HepG2 (cell line): ENCODE results near the gene P3H3. TPM values are rescaled to one million over a fixed set of nuclear protein-coding genes. Genes with fewer than 3 reads are reported as not detected.

Experiments used
- ATAC-seq: fragments of 200-7000 bp; cut with Tn5 transposase; 3 replicates; pipeline ENCODE4 v1.9.1; 2020; ENCODE audit warnings: mild to moderate bottlenecking, moderate library complexity
- BruUV-seq: library from RNA; stranded (reverse); fragments of 400-500 nt; replicated peaks from 2 replicates; lab custom pipeline; 2021; lab: Mats Ljungman, UMichigan
- CTCF ChIA-PET: fragments of 300-600 bp; formaldehyde crosslinking; extraction: SDS; loops from one replicate; lab custom pipeline; 2021; ENCODE audit warnings: low total read pairs, inconsistent platforms, low intra/inter-chr PET ratio; lab: Yijun Ruan, JAX
- POLR2A ChIA-PET: fragments of 350-600 bp; sonication (Branson Sonifier 250); formaldehyde crosslinking; loops from one replicate; lab custom pipeline; 2020; ENCODE audit warnings: antibody characterized with exemption, inconsistent platforms; lab: Yijun Ruan, JAX
- DNase-seq: peaks from one replicate; pipeline ENCODE4 v3.0.0-alpha.2; 2015; ENCODE audit warnings: low spot score
- FAIRE-seq: peaks from 3 replicates; lab custom pipeline; 2011; peaks lifted over from hg19 to GRCh38; lab: Jason Lieb, UNC
- H2AFZ ChIP-seq: one replicate; pipeline ENCODE4 v1.6.1; 2011; ENCODE audit warnings: low read length, inconsistent platforms
- H3K27ac ChIP-seq: fragments of 300-600 bp; 3 replicates; pipeline ENCODE4 v1.8.0; 2011; ENCODE audit warnings: mixed run types, mild to moderate bottlenecking, mixed read lengths, low read length, inconsistent platforms; ENCODE audit not compliant: insufficient read depth; ENCODE audit errors: extremely low read length
- H3K27me3 ChIP-seq, 2 experiments: fragments of 200-600 bp in 1 of 2; 2 replicates in 1 of 2; 3 replicates in 1 of 2; pipeline versions ENCODE4 v1.6.0 to v1.8.0; 2011; ENCODE audit warnings: low read length in 2 of 2, mild to moderate bottlenecking in 2 of 2, moderate library complexity in 2 of 2, inconsistent platforms in 1 of 2; ENCODE audit not compliant: insufficient read depth in 2 of 2, control insufficient read depth in 1 of 2
- H3K36me3 ChIP-seq, 2 experiments: fragments of 200-600 bp in 1 of 2; replicated peaks in 1 of 2; 2 replicates in 1 of 2; 3 replicates in 1 of 2; pipeline versions ENCODE4 v1.5.1 to v1.8.0; 2011; ENCODE audit warnings: low read length in 2 of 2, inconsistent platforms in 1 of 2; ENCODE audit not compliant: insufficient read depth in 2 of 2, control insufficient read depth in 1 of 2
- H3K4me1 ChIP-seq: 2 replicates; pipeline ENCODE4 v1.5.1; 2012; ENCODE audit warnings: low read length, inconsistent platforms; ENCODE audit not compliant: insufficient read depth
- H3K4me2 ChIP-seq: 2 replicates; pipeline ENCODE4 v1.6.0; 2011; ENCODE audit warnings: low read depth, low read length, inconsistent platforms
- H3K4me3 ChIP-seq, 3 experiments: fragments of 200-600 bp in 1 of 3; sonication (generic), shearing (Covaris generic) in 1 of 3; replicated peaks in 1 of 3; 2 replicates each; pipeline ENCODE4 v1.5.1; 2011 to 2016; ENCODE audit warnings: low read length in 3 of 3, inconsistent platforms in 2 of 3, low read depth in 2 of 3, mild to moderate bottlenecking in 2 of 3, control low read depth in 1 of 3, mixed read lengths in 1 of 3; ENCODE audit not compliant: insufficient read depth in 1 of 3
- H3K79me2 ChIP-seq: one replicate; pipeline ENCODE4 v1.6.1; 2011; ENCODE audit warnings: low read length, inconsistent platforms; ENCODE audit not compliant: insufficient read depth
- H3K9ac ChIP-seq: 2 replicates; pipeline ENCODE4 v1.6.0; 2011; ENCODE audit warnings: mild to moderate bottlenecking, low read depth, low read length, inconsistent platforms; ENCODE audit not compliant: insufficient read depth
- H3K9me3 ChIP-seq: 2 replicates; pipeline ENCODE4 v1.5.1; 2012; ENCODE audit warnings: mild to moderate bottlenecking, low read length
- H4K20me1 ChIP-seq: 2 replicates; pipeline ENCODE4 v1.6.0; 2011; ENCODE audit warnings: inconsistent platforms, mild to moderate bottlenecking, low read length, moderate library complexity; ENCODE audit not compliant: insufficient read depth
- ATM ChIP-seq: fragments of 450-650 bp; IDR thresholded peaks from 2 replicates; pipeline ENCODE4 v1.7.1; 2017; ENCODE audit warnings: mild to moderate bottlenecking, borderline replicate concordance
- CHD2 ChIP-seq: IDR thresholded peaks from 2 replicates; pipeline ENCODE4 v1.6.1; 2011; ENCODE audit warnings: low read depth, low read length, improper control_type of control experiment
- FOSL2 ChIP-seq: sonication (generic); formaldehyde crosslinking; IDR thresholded peaks from 2 replicates; pipeline ENCODE4 v1.4.0; 2020; ENCODE audit warnings: missing genetic modification reagents
- NR1H2 ChIP-seq: sonication (generic); formaldehyde crosslinking; IDR thresholded peaks from 2 replicates; pipeline ENCODE4 v1.8.1; 2022; ENCODE audit warnings: low read depth, missing genetic modification reagents, borderline replicate concordance
- RFXAP ChIP-seq: sonication (generic); formaldehyde crosslinking; IDR thresholded peaks from 2 replicates; pipeline ENCODE4 v1.4.0; 2020; ENCODE audit warnings: missing genetic modification reagents, borderline replicate concordance
- STAT5B ChIP-seq: sonication (generic); formaldehyde crosslinking; IDR thresholded peaks from 2 replicates; pipeline ENCODE4 v1.4.0; 2020; ENCODE audit warnings: missing genetic modification reagents
- TERF1 ChIP-seq: sonication (generic); formaldehyde crosslinking; IDR thresholded peaks from 2 replicates; pipeline ENCODE4 v1.8.0; 2022; ENCODE audit warnings: mild to moderate bottlenecking, missing genetic modification reagents, moderate library complexity
- ZNF333 ChIP-seq: sonication (generic); formaldehyde crosslinking; IDR thresholded peaks from 2 replicates; pipeline ENCODE4 v1.4.0; 2020; ENCODE audit warnings: mild to moderate bottlenecking, missing genetic modification reagents, borderline replicate concordance
- ZNF557 ChIP-seq: sonication (generic); formaldehyde crosslinking; IDR thresholded peaks from 2 replicates; pipeline ENCODE4 v1.4.0; 2020; ENCODE audit warnings: missing genetic modification reagents
- ZNF572 ChIP-seq: sonication (generic); formaldehyde crosslinking; IDR thresholded peaks from 2 replicates; pipeline ENCODE4 v1.5.1; 2020; ENCODE audit warnings: mild to moderate bottlenecking, missing genetic modification reagents
- WGBS: methylation state at CpG from one replicate; pipeline ENCODE4 v1.1.6; 2017; ENCODE audit warnings: low lambda C conversion rate; 5-methylcytosine and 5-hydroxymethylcytosine counted together
- in situ Hi-C: cut with HindIII; loops from 2 replicates; pipeline ENCODE4 v1.10.0; 2017; ENCODE audit warnings: low pct_unique_long_range_greater_than_20kb; ENCODE audit not compliant: extremely low pct_ligation_motif_present
- intact Hi-C: fragments of 100-400 bp; cut with micrococcal nuclease; formaldehyde crosslinking; loops from one replicate; pipeline ENCODE4 v1.10.0; 2022; ENCODE audit not compliant: unreplicated experiment
- polyA plus RNA-seq, 8 experiments: library from polyadenylated mRNA; depleted of rRNA in 3 of 8; stranded (reverse) in 7 of 8; unstranded in 1 of 8; fragments of >200 nt; fragmentation: Illumina TruSeq in 4 of 8; extraction: Trizol in 4 of 8; gene quantifications; 2 replicates each; pipeline versions ENCODE4 v1.2.1 to v1.2.3, GENCODE V29; 2011 to 2016; ENCODE audit warnings: low read depth in 4 of 8, missing spikeins in 1 of 8, mixed read lengths in 1 of 8; ENCODE audit not compliant: insufficient read depth in 1 of 8
- total RNA-seq, 5 experiments: library from RNA; depleted of rRNA; stranded (reverse); fragments of >200 nt; fragmentation: Illumina TruSeq; extraction: Trizol; gene quantifications; 2 replicates each; pipeline ENCODE4 v1.2.3, GENCODE V29; 2016; ENCODE audit warnings: low read depth in 1 of 5
- TF ChIP-seq, protein P1 (sequence below), 2 experiments: sonication (generic) in 1 of 2; formaldehyde crosslinking in 1 of 2; IDR thresholded peaks; 2 replicates each; pipeline versions ENCODE4 v1.4.0 to v1.6.1; 2018 to 2020; ENCODE audit warnings: missing genetic modification reagents in 2 of 2, borderline replicate concordance in 1 of 2, low read depth in 1 of 2, mild to moderate bottlenecking in 1 of 2, missing biosample characterization in 1 of 2

P3H3 gene
- total and polyA plus RNA-seq, 2 of the 13 experiments (the other 11 are each of a cell fraction or from before 2014, with no cell fraction given): 20.1 to 20.5 TPM

DNA sequence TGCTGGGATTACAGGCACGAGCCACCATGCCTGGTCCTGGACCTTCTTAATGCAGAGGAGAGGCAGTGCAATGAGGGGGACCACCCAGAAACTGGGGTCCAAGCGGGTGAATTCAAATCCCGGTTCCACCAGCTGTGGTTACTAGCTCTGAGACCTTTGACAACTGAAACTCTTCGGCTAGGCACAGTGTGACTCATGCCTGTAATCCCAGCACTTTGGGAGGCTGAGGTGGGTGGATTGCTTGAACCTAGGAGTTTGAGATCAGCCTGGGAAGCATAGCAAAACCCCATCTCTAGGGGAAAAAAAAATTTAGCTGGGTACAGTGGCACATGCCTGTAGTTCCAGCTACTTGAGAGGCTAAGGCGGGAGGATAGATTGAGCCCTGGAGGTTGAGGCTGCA, 43.9 kb upstream of the P3H3 start:
- H3K27ac ChIP-seq: no peak overlapping the region
- no peaks in the 10 kb centered on the region for H3K79me2 ChIP-seq
- CTCF ChIA-PET: no interaction called here
- ATAC-seq (no peak), FAIRE-seq (no peak), DNase-seq (no peak)
- no peak overlapping the region; the same call in 1 of the 2 replicates for H3K4me2 ChIP-seq
- H2AFZ ChIP-seq: no peak overlapping the region
- in situ Hi-C loops: loop anchor here (5.0 kb wide), 1 partner anchor 37 kb away; no protein-coding TSS in a partner anchor
- TF ChIP-seq RFXAP (no peak), FOSL2 (CRISPR knock-in tag) (0 out of 2 replicates have a peak, but pooled peaks have one; percentile 13)
- H3K9me3 ChIP-seq: no peaks in the 10 kb centered on the region
- 24% methylated on average over 5 of the region's 5 CpGs for WGBS
- no peak overlapping the region for H3K9ac ChIP-seq
- H3K27me3 ChIP-seq: peaks cover 2 to 16% of the 10 kb centered on the region in 2 experiments; a peak in 3 of 5 replicates
- intact Hi-C loops: no loop called here
- BruUV-seq: no TSS peak
- H3K4me1 ChIP-seq: peaks cover 45% of the 10 kb centered on the region
- H4K20me1 ChIP-seq: no peaks in the 10 kb centered on the region
- POLR2A ChIA-PET: interaction anchor here (1.1 to 1.6 kb wide), 2 partner anchors 16 to 31 kb away, joined by 3 to 4 read pairs; partner anchors contain the start of gene MLF2
- no peaks in the 10 kb centered on the region for H3K36me3 ChIP-seq
- H3K4me3 ChIP-seq: no peak overlapping the region

DNA sequence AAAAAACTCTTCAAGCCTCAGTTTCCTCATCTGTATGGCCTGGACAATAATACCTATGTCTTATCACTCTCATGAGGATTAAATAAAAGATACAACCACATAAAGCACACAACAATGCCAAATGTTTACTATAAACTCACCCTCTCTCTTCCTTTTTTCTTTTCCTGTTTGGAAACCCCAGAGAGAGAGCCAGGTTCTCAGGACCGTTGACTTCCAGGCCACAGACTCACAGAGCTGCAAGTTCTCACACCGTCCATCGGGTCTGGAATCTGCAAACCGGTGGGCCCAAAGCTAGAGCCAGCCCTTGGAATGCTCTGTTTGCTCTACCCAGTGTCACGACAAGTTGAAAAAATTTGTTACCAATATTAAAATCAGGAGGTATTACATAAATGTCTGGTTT, 43.4 kb upstream of the P3H3 start:
- no peak for DNase-seq
- H3K9ac ChIP-seq: no peak overlapping the region
- H3K27me3 ChIP-seq: peaks cover 2 to 16% of the 10 kb centered on the region in 2 experiments; a peak in 3 of 5 replicates
- POLR2A ChIA-PET: interaction anchor here (1.1 to 1.6 kb wide), 2 partner anchors 17 to 32 kb away, joined by 3 to 4 read pairs; partner anchors contain the start of gene MLF2
- WGBS: 49% methylated on average over 5 of the region's 5 CpGs
- ATAC-seq: no peak
- CTCF ChIA-PET: no interaction called here
- in situ Hi-C loops: loop anchor here (5.0 kb wide), 1 partner anchor 37 kb away; no protein-coding TSS in a partner anchor
- H3K27ac ChIP-seq: no peak overlapping the region
- no peak overlapping the region for H2AFZ ChIP-seq
- intact Hi-C loops: no loop called here
- no peaks in the 10 kb centered on the region for H3K36me3 ChIP-seq
- FAIRE-seq: no peak
- no peak overlapping the region for H3K4me3 ChIP-seq
- no TSS peak for BruUV-seq
- H3K4me2 ChIP-seq: no peak overlapping the region
- H3K4me1 ChIP-seq: peaks cover 45% of the 10 kb centered on the region
- no peaks in the 10 kb centered on the region for H4K20me1 ChIP-seq
- H3K9me3 ChIP-seq: no peaks in the 10 kb centered on the region
- no peaks in the 10 kb centered on the region for H3K79me2 ChIP-seq
- TF ChIP-seq ZNF572 (CRISPR knock-in tag) (no peak), STAT5B (no peak), TERF1 (CRISPR knock-in tag) (no peak), CHD2 (no peak), ZNF557 (CRISPR knock-in tag) (no peak), ZNF333 (CRISPR knock-in tag) (no peak), ATM (no peak), NR1H2 (CRISPR knock-in tag) (no peak), RFXAP (no peak)
- TF ChIP-seq, protein P1, sequence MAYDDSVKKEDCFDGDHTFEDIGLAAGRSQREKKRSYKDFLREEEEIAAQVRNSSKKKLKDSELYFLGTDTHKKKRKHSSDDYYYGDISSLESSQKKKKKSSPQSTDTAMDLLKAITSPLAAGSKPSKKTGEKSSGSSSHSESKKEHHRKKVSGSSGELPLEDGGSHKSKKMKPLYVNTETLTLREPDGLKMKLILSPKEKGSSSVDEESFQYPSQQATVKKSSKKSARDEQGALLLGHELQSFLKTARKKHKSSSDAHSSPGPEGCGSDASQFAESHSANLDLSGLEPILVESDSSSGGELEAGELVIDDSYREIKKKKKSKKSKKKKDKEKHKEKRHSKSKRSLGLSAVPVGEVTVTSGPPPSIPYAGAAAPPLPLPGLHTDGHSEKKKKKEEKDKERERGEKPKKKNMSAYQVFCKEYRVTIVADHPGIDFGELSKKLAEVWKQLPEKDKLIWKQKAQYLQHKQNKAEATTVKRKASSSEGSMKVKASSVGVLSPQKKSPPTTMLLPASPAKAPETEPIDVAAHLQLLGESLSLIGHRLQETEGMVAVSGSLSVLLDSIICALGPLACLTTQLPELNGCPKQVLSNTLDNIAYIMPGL (CRISPR knock-in tag; IDR thresholded peaks at IDR 0.05; ENCODE audit: borderline replicate concordance in 1 of 2, low read depth in 1 of 2): no peak
